GM12878 (cell line): ENCODE measurements around the gene LRRC52. TPM values are rescaled to one million over a fixed set of nuclear protein-coding genes. Genes with fewer than 3 reads are reported as not detected.

Experiments
- ATAC-seq: fragments of 200-7000 bp; cut with Tn5 transposase; 3 replicates; pipeline ENCODE4 v1.9.1; 2020; ENCODE audit warnings: mild to moderate bottlenecking, moderate library complexity
- BruUV-seq: library from RNA; stranded (reverse); fragments of 400-500 nt; replicated peaks from 2 replicates; lab custom pipeline; 2021; lab: Mats Ljungman, UMichigan
- CTCF ChIA-PET: fragments of 300-600 bp; sonication (Branson Sonifier 250); formaldehyde crosslinking; extraction: SDS; loops from one replicate; lab custom pipeline; 2021; ENCODE audit warnings: inconsistent platforms; lab: Yijun Ruan, JAX
- POLR2A ChIA-PET: fragments of 350-600 bp; formaldehyde crosslinking; extraction: SDS; loops from one replicate; lab custom pipeline; 2021; ENCODE audit warnings: inconsistent platforms; lab: Charles Lee
- RAD21 ChIA-PET: fragments of 300-600 bp; sonication (Branson Sonifier 250); formaldehyde crosslinking; loops from one replicate; lab custom pipeline; 2023; ENCODE audit warnings: antibody characterized with exemption; ENCODE audit not compliant: unreplicated experiment; lab: Charles Lee
- SMC1A ChIA-PET: fragments of 300-600 bp; sonication (Branson Sonifier 250); formaldehyde crosslinking; loops from one replicate; lab custom pipeline; 2023; ENCODE audit not compliant: unreplicated experiment, uncharacterized antibody; lab: Charles Lee
- DNase-seq: peaks from one replicate; pipeline ENCODE4 v3.0.0-alpha.2; 2011; ENCODE audit warnings: low read depth, low spot score
- FAIRE-seq: peaks from 3 replicates; lab custom pipeline; 2011; peaks lifted over from hg19 to GRCh38; lab: Jason Lieb, UNC
- H2AFZ ChIP-seq: 2 replicates; pipeline ENCODE4 v1.6.0; 2011; ENCODE audit warnings: low read depth, low read length, control low read depth; ENCODE audit not compliant: control insufficient read depth
- H3K27ac ChIP-seq: 2 replicates; pipeline ENCODE4 v1.5.1; 2011; ENCODE audit warnings: control low read depth; ENCODE audit not compliant: control insufficient read depth, insufficient read depth
- H3K27me3 ChIP-seq, 2 experiments: replicated peaks in 1 of 2; 2 replicates each; pipeline versions ENCODE4 v1.6.0 to v1.6.1; 2011; ENCODE audit warnings: low read length in 1 of 2; ENCODE audit not compliant: control insufficient read depth in 2 of 2, insufficient read depth in 2 of 2
- H3K36me3 ChIP-seq, 2 experiments: 2 replicates each; pipeline ENCODE4 v1.5.1; 2011; ENCODE audit warnings: low read length in 1 of 2; ENCODE audit not compliant: control insufficient read depth in 2 of 2, insufficient read depth in 2 of 2
- H3K4me1 ChIP-seq: 2 replicates; pipeline ENCODE4 v1.6.1; 2011; ENCODE audit warnings: mild to moderate bottlenecking, low read length, moderate library complexity, mixed read lengths; ENCODE audit not compliant: control insufficient read depth, insufficient read depth
- H3K4me2 ChIP-seq: 2 replicates; pipeline ENCODE4 v1.6.0; 2011; ENCODE audit warnings: control low read depth; ENCODE audit not compliant: control insufficient read depth, insufficient read depth
- H3K4me3 ChIP-seq: fragments of 200-600 bp; sonication (generic); 2 replicates; pipeline ENCODE4 v1.5.1; 2016
- H3K79me2 ChIP-seq: 2 replicates; pipeline ENCODE4 v1.6.0; 2011; ENCODE audit warnings: low read length; ENCODE audit not compliant: control insufficient read depth, insufficient read depth
- H3K9ac ChIP-seq: 2 replicates; pipeline ENCODE4 v1.8.0; 2011; ENCODE audit warnings: low read length, control low read depth, mixed read lengths; ENCODE audit not compliant: control insufficient read depth, insufficient read depth
- H3K9me3 ChIP-seq: replicated peaks from 3 replicates; pipeline ENCODE4 v1.5.1; 2011; ENCODE audit warnings: mild to moderate bottlenecking, low read length; ENCODE audit not compliant: control insufficient read depth, insufficient read depth
- H4K20me1 ChIP-seq: 2 replicates; pipeline ENCODE4 v1.6.0; 2011; ENCODE audit not compliant: control insufficient read depth, insufficient read depth
- BHLHE40 ChIP-seq, 2 experiments: fragments of 450-650 bp in 1 of 2; IDR thresholded peaks; 2 replicates each; pipeline ENCODE4 v1.6.1; 2011 to 2017; ENCODE audit warnings: low read depth in 2 of 2, borderline replicate concordance in 1 of 2, improper control_type of control experiment in 1 of 2, low read length in 1 of 2, mild to moderate bottlenecking in 1 of 2
- CEBPB ChIP-seq, 2 experiments: fragments of 150-350 bp in 1 of 2; IDR thresholded peaks; 2 replicates each; pipeline ENCODE4 v1.6.1; 2012 to 2014; ENCODE audit warnings: low read depth in 2 of 2, low read length in 2 of 2, borderline replicate concordance in 1 of 2, inconsistent platforms in 1 of 2
- JUNB ChIP-seq: IDR thresholded peaks from 2 replicates; pipeline ENCODE4 v1.6.1; 2016; ENCODE audit warnings: antibody characterized with exemption, mild to moderate bottlenecking
- MYB ChIP-seq: fragments of 150-350 bp; IDR thresholded peaks from 2 replicates; pipeline ENCODE4 v1.6.1; 2014; ENCODE audit warnings: mild to moderate bottlenecking, low read depth, low read length, borderline replicate concordance
- NFXL1 ChIP-seq: fragments of 450-650 bp; IDR thresholded peaks from 2 replicates; pipeline ENCODE4 v1.6.1; 2017; ENCODE audit warnings: antibody characterized with exemption, mild to moderate bottlenecking, borderline replicate concordance
- NR2C1 ChIP-seq: fragments of 450-650 bp; IDR thresholded peaks from 2 replicates; pipeline ENCODE4 v1.6.1; 2017; ENCODE audit warnings: antibody characterized with exemption, mild to moderate bottlenecking, moderate library complexity
- SUPT20H ChIP-seq: IDR thresholded peaks from 2 replicates; pipeline ENCODE4 v1.6.1; 2011; ENCODE audit warnings: low read depth, mild to moderate bottlenecking, low read length, moderate library complexity, borderline replicate concordance; ENCODE audit not compliant: control insufficient read depth
- WGBS: methylation state at CpG from one replicate; pipeline ENCODE4 v1.1.6; 2016; ENCODE audit warnings: low lambda C conversion rate; ENCODE audit not compliant: insufficient replicate concordance, insufficient coverage; ENCODE audit errors: missing lambda C conversion rate; 5-methylcytosine and 5-hydroxymethylcytosine counted together
- in situ Hi-C: fragments of 300-500 bp; cut with MboI; formaldehyde crosslinking; loops from 9 replicates; pipeline ENCODE4 v1.14.3; 2018; ENCODE audit warnings: mixed read lengths
- intact Hi-C: fragments of 100-400 bp; cut with micrococcal nuclease; formaldehyde crosslinking; loops from one replicate; pipeline ENCODE4 v1.14.2; 2022; ENCODE audit not compliant: unreplicated experiment
- polyA plus RNA-seq, 11 experiments: library from polyadenylated mRNA; depleted of rRNA in 4 of 11; unstranded in 6 of 11; stranded (reverse) in 5 of 11; fragments of >200 nt; fragmentation: Nextera tagmentation in 4 of 11; fragmentation: Illumina TruSeq in 1 of 11; extraction: Ambion mirVana in 4 of 11; extraction: Trizol in 1 of 11; gene quantifications; 1 replicate in 1 of 11; 2 replicates in 10 of 11; pipeline versions ENCODE4 v1.2.1 to v1.2.3, GENCODE V29; 2011 to 2016; ENCODE audit warnings: inconsistent platforms in 2 of 11, missing spikeins in 2 of 11, low read depth in 1 of 11
- total RNA-seq, 4 experiments: library from RNA; depleted of rRNA in 3 of 4; stranded (reverse); fragments of >200 nt in 3 of 4; fragmentation: Illumina TruSeq in 1 of 4; extraction: Trizol in 1 of 4; gene quantifications; 2 replicates each; pipeline versions ENCODE4 v1.2.1 to v1.2.3, GENCODE V29; 2013 to 2021
- TF ChIP-seq, protein P1 (sequence below): IDR thresholded peaks from 2 replicates; pipeline ENCODE4 v1.6.1; 2012; ENCODE audit warnings: low read depth, low read length, improper control_type of control experiment

The LRRC52 gene
- total and polyA plus RNA-seq, 10 of the 15 experiments (the other 5 are each of a cell fraction or from before 2014, with no cell fraction given), result not detected

DNA sequence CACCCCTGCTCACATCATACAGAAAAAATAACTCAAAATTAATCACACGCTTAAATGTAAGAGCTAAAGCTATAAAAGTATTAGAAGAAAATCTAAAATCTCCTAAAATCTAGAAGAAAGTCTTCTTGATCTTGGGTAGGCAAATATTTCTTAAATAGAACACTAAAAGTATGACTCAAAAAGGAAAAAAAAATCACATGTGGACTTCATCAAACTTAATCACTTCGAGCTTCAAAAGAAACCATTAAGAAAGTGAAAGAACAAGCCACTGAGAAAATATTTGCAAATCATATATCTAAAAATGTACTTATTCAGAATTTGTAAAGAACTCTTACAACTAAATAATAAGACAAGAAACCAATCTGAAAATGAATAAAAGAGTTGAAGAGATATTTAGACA, 32.7 kb downstream of the LRRC52 start (continued):
- TF ChIP-seq, protein P1, sequence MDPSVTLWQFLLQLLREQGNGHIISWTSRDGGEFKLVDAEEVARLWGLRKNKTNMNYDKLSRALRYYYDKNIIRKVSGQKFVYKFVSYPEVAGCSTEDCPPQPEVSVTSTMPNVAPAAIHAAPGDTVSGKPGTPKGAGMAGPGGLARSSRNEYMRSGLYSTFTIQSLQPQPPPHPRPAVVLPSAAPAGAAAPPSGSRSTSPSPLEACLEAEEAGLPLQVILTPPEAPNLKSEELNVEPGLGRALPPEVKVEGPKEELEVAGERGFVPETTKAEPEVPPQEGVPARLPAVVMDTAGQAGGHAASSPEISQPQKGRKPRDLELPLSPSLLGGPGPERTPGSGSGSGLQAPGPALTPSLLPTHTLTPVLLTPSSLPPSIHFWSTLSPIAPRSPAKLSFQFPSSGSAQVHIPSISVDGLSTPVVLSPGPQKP, result no peak
- no peak for TF ChIP-seq BHLHE40 (IDR thresholded peaks at IDR 0.05; ENCODE audit: borderline replicate concordance in 1 of 2, low read depth in 2 of 2, low read length in 1 of 2)

DNA sequence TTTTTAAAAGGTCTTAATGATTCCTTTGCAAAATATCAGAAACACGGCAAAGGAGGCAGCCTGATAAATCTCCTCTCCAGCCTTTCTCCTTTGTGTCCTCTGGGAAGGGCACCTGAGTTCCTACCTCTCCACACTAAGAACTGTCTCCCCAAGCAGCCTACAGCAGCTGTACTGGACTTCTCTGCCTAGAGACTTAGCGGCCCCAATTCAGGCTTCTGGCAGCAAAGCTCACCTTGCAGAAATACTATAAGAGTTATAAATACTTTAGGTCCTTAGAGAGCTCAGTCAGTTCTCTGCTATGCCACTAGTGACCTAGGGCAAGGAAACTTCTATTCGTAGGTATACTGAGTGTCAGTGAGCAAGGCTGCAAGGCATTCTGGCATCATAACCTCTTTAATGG, 33.9 kb downstream of the LRRC52 start:
- ChIA-PET POLR2A (no interaction called here), CTCF (no interaction called here), RAD21 (no interaction called here), SMC1A (interaction anchor here (0.9 to 1.1 kb wide), 2 partner anchors 14 to 184 kb away, joined by 3 read pairs; no protein-coding TSS in a partner anchor)
- Histone ChIP-seq H3K27ac (no peak overlapping the region), H4K20me1 (no peaks in the 10 kb centered on the region), H3K9ac (no peak overlapping the region), H3K4me2 (no peak overlapping the region), H3K9me3 (no peaks in the 10 kb centered on the region), H2AFZ (no peak overlapping the region), H3K4me3 (no peak overlapping the region), H3K27me3 (peaks cover 0 to under 1% of the 10 kb centered on the region in 2 experiments; a peak in 1 of 4 replicates), H3K36me3 (no peaks in the 10 kb centered on the region), H3K4me1 (no peaks in the 10 kb centered on the region), H3K79me2 (no peaks in the 10 kb centered on the region)
- no peak for ATAC-seq
- intact Hi-C loops (no loop called here), in situ Hi-C loops (no loop called here)
- 42% methylated on average over 3 of the region's 3 CpGs for WGBS
- no peak for DNase-seq
- no TSS peak for BruUV-seq
- TF ChIP-seq JUNB (no peak), NR2C1 (no peak), NFXL1 (no peak), SUPT20H (no peak), MYB (no peak), CEBPB (IDR thresholded peaks at IDR 0.05; ENCODE audit: borderline replicate concordance in 1 of 2, low read depth in 2 of 2, low read length in 2 of 2) (no peak)
- no peak for FAIRE-seq
